ENCODE measurements around the gene TBC1D2.

The TBC1D2 gene

DNA sequence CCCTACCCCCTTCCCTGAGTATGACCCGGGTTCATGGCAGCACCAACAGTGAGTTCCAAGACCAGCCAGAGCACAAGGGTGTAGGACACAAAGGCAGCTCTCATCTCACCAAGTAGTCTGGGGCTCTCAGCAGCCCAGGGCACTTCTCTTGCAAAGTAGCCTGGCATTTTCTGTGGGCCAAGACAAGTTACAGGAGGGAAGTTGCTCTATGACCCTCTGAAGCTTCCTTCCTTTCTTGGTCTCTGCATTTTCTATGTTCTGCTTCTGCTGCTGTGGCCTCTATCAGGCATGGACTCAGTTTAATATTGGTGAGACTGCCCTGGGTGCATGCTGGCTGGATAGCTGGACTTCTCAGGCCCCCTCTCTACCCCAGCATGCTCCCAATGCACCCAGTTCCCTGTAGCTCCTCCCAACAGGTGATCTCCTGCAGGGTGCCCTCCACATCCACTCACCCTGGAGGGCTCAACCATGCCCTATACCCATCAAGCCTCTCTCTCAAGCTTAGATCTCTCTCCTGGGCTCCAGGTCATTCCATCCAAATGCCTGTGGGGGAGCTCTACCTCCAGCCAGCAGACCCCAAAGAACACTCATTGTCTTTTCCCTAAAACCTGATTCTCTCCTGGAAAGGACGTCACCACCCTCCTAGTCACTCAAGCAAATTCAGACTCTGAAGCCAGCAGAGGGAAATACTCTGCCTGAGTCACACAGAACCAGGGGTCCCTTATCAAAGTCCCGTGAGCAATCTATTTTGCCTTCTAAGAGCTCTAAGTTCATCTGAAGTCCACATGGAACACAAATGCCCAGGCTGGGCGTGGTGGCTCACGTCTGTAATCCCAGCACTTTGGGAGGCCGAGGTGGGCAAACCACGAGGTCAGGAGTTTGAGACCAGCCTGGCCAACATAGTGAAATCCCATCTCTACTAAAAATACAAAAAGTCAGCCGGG lies 13.8 kb downstream of the TBC1D2 start:
- H3K36me3 ChIP-seq (ENCODE audit: control insufficient read depth, insufficient read depth, low read length): no peaks in the 10 kb centered on the region
- DNase-seq (ENCODE audit: low read depth, low spot score): no peak
- WGBS (ENCODE audit: insufficient coverage, insufficient read length): no CpG with 5 or more reads among the region's 8 CpGs

DNA sequence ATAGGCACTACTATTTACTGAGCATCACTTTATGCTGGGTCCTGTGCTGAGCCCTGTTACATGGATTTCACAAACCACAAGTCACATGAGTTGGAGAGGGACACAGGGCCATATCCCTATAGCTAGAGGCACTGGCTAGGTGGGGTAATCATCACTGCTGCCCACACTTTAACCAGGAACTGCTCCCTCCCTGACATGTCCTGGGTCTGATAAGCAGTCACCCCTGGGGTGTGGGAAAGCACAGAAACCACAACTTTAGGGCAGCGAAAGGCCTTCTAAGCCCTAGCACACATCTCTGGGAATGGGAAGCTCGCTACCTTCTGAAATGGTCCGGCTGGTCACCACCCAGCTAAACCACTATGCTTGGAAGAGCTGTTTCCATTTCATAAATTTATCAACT lies 15.0 kb downstream of the TBC1D2 start:
- Histone ChIP-seq H3K27me3 (ENCODE audit: control insufficient read depth, insufficient read depth, low read length) (no peaks in the 10 kb centered on the region), H3K27ac (ENCODE audit: low read length) (no peak overlapping the region), H3K9me3 (ENCODE audit: control insufficient read depth, insufficient read depth, low read length) (no peaks in the 10 kb centered on the region), H3K4me1 (ENCODE audit: control insufficient read depth, insufficient read depth, low read length) (0 out of 2 replicates have a peak, but pooled peaks cover 3% of the 10 kb centered on the region), H3K36me3 (ENCODE audit: control insufficient read depth, insufficient read depth, low read length) (no peaks in the 10 kb centered on the region), H3K4me3 (ENCODE audit: low read length) (no peak overlapping the region)
- no peak for DNase-seq (ENCODE audit: low read depth, low spot score)
- no CpG with 5 or more reads among the region's 3 CpGs for WGBS (ENCODE audit: insufficient coverage, insufficient read length)

More for the DNA sequence above, 13.8 kb downstream of the TBC1D2 start:
- H3K4me3 ChIP-seq (ENCODE audit: low read length): no peak overlapping the region
- no peaks in the 10 kb centered on the region for H3K9me3 ChIP-seq (ENCODE audit: control insufficient read depth, insufficient read depth, low read length)
- H3K4me1 ChIP-seq (ENCODE audit: control insufficient read depth, insufficient read depth, low read length): 0 out of 2 replicates have a peak, but pooled peaks cover 3% of the 10 kb centered on the region
- H3K27me3 ChIP-seq (ENCODE audit: control insufficient read depth, insufficient read depth, low read length): no peaks in the 10 kb centered on the region
- no peak overlapping the region for H3K27ac ChIP-seq (ENCODE audit: low read length)

DNA sequence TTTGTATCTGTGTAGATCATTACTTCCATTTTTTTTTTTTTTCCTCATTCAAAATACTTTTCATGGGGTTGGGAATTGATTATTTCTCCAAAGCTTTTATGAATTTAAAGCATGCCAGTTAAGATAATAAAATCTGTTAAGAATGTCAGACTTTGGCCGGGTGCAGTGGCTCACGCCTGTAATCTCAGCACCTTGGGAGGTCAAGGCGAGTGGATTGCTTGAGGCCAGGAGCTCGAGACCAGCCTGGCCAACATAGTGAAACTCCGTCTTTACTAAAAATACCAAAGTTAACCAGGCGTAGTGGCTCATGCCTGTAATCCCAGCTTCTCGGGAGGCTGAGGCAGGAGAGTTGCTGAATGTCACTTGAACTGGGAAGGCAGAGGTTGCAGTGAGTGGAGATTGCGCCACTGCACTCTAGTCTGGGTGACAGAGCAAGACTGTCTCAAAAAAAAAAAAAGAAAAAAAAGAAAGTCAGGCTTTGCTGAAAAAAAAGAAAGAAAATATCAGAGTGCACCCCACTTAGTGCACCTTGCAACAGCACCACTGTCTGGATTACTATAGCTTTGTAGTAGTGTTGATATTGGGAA lies 18.5 kb downstream of the TBC1D2 start:
- no peaks in the 10 kb centered on the region for H3K9me3 ChIP-seq (ENCODE audit: control insufficient read depth, insufficient read depth, low read length)
- H3K27ac ChIP-seq (ENCODE audit: low read length): no peak overlapping the region
- WGBS (ENCODE audit: insufficient coverage, insufficient read length): no CpG with 5 or more reads among the region's 8 CpGs
- DNase-seq (ENCODE audit: low read depth, low spot score): no peak
- H3K4me3 ChIP-seq (ENCODE audit: low read length): no peak overlapping the region
- H3K36me3 ChIP-seq (ENCODE audit: control insufficient read depth, insufficient read depth, low read length): peaks cover 3% of the 10 kb centered on the region; the same call in 1 of the 2 replicates
- H3K4me1 ChIP-seq (ENCODE audit: control insufficient read depth, insufficient read depth, low read length): no peaks in the 10 kb centered on the region
- no peaks in the 10 kb centered on the region for H3K27me3 ChIP-seq (ENCODE audit: control insufficient read depth, insufficient read depth, low read length)

DNA sequence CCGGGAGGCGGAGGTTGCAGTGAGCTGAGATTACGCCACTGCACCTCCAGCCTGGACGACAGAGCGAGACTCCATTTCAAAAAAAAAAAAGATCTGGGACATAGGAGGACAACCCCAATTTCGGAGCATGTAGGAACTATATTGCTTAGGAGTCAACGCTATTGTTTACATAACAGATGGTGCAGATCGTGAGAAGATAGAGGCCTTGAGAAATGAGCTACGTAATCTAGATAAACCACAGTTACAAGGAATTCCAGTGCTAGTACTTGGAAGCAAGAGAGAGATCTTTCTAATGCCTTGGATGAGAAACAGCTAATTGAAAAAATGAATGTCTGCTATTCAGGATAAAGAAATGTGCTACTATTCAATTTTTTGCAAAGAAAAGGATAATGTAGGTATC lies 20.3 kb downstream of the TBC1D2 start:
- H3K9me3 ChIP-seq (ENCODE audit: control insufficient read depth, insufficient read depth, low read length): no peaks in the 10 kb centered on the region
- H3K4me3 ChIP-seq (ENCODE audit: low read length): no peak overlapping the region
- no peak overlapping the region for H3K27ac ChIP-seq (ENCODE audit: low read length)
- no peaks in the 10 kb centered on the region for H3K27me3 ChIP-seq (ENCODE audit: control insufficient read depth, insufficient read depth, low read length)
- WGBS (ENCODE audit: insufficient coverage, insufficient read length): no CpG with 5 or more reads among the region's 9 CpGs
- H3K36me3 ChIP-seq (ENCODE audit: control insufficient read depth, insufficient read depth, low read length): peaks cover 3% of the 10 kb centered on the region; the same call in 1 of the 2 replicates
- H3K4me1 ChIP-seq (ENCODE audit: control insufficient read depth, insufficient read depth, low read length): no peaks in the 10 kb centered on the region
- no peak for DNase-seq (ENCODE audit: low read depth, low spot score)

DNA sequence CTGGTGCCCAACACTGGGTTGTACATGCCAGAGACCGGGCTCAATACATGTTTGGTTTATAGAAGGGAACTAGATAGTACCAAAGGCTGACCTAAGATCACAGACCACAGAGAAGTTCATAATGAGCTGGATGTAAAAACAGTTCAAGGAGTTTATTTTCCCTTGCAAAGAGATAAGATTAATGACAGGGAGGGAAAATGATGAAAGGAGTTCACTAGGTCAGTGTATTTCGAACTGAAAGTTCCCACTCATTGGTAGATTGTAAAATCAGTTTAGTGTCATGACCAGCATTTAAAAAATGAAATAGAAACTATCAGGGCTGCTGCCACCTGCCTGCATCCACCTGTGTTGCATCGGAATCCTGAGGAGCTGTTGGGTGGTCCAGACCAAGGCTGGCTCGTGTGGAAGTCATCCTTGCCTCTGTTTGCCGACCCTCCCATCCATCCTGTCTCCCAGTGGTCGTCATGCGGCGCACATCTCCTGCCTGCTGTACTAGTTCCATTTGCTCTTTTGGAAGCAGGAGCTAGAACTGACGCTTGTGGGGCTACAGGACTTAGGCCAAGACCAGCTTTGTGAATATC lies 21.1 kb downstream of the TBC1D2 start:
- no peak for DNase-seq (ENCODE audit: low read depth, low spot score)
- Histone ChIP-seq H3K36me3 (ENCODE audit: control insufficient read depth, insufficient read depth, low read length) (peaks cover 3% of the 10 kb centered on the region; the same call in 1 of the 2 replicates), H3K9me3 (ENCODE audit: control insufficient read depth, insufficient read depth, low read length) (no peaks in the 10 kb centered on the region), H3K27ac (ENCODE audit: low read length) (no peak overlapping the region), H3K27me3 (ENCODE audit: control insufficient read depth, insufficient read depth, low read length) (no peaks in the 10 kb centered on the region), H3K4me3 (ENCODE audit: low read length) (no peak overlapping the region), H3K4me1 (ENCODE audit: control insufficient read depth, insufficient read depth, low read length) (no peaks in the 10 kb centered on the region)
- WGBS (ENCODE audit: insufficient coverage, insufficient read length): no CpG with 5 or more reads among the region's 9 CpGs

DNA sequence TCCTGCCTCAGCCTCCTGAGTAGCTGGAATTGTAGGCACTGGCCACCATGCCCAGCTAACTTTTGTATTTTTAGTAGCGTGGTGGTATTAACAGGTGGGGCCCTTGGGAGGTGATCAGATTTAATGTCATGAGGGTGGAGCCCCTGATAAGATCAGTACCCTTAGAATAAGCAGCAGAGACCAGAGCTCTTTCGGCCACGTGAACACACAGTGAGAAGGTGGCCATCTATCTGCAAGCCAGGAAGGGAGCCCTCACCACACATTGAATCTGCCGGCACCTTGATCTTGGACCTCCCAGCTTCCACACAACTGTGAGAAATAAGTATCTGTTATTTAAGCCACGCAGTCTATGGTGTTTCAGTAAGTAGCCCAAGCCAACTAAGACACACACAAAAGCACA lies 22.5 kb downstream of the TBC1D2 start:
- Histone ChIP-seq H3K4me3 (ENCODE audit: low read length) (no peak overlapping the region), H3K9me3 (ENCODE audit: control insufficient read depth, insufficient read depth, low read length) (no peaks in the 10 kb centered on the region), H3K36me3 (ENCODE audit: control insufficient read depth, insufficient read depth, low read length) (peaks cover 5% of the 10 kb centered on the region; the same call in 1 of the 2 replicates), H3K4me1 (ENCODE audit: control insufficient read depth, insufficient read depth, low read length) (no peaks in the 10 kb centered on the region), H3K27me3 (ENCODE audit: control insufficient read depth, insufficient read depth, low read length) (no peaks in the 10 kb centered on the region), H3K27ac (ENCODE audit: low read length) (no peak overlapping the region)
- WGBS (ENCODE audit: insufficient coverage, insufficient read length): no CpG with 5 or more reads among the region's 5 CpGs
- no peak for DNase-seq (ENCODE audit: low read depth, low spot score)

DNA sequence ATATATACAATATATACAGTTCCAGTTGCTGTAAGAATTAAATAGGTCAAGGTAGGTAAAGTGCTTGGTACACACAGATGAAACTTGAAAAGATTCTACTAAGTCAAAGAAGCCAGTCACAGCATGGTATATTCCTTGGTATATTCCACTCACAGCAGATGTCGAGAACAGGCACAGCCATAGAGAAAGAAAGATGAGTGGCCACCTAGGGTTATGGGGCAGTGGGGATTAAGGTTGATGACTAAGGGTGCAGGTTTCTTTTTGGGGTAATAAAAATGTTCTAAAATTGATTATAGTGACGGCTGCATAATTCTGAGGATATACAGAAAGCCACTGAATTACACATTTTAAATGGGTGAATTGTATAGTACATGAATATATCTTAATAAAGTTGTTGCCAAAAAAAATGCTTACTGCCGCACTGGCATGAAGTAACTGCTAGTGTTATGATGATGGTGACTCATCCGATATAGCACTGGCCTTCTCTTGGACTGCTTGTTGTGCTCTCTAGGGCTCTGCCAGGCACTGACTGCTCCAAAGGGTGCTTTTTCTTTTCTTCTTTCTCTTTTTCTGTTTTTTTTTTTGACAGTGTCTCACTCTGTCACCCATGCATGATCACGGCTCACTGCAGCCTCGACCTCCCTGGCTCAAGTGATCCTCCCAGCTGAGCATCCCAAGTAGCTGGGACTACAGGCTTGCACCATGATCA lies 23.5 kb downstream of the TBC1D2 start:
- Histone ChIP-seq H3K27me3 (ENCODE audit: control insufficient read depth, insufficient read depth, low read length) (no peaks in the 10 kb centered on the region), H3K27ac (ENCODE audit: low read length) (no peak overlapping the region), H3K9me3 (ENCODE audit: control insufficient read depth, insufficient read depth, low read length) (no peaks in the 10 kb centered on the region), H3K4me1 (ENCODE audit: control insufficient read depth, insufficient read depth, low read length) (no peaks in the 10 kb centered on the region), H3K36me3 (ENCODE audit: control insufficient read depth, insufficient read depth, low read length) (peaks cover 5% of the 10 kb centered on the region; the same call in 1 of the 2 replicates), H3K4me3 (ENCODE audit: low read length) (no peak overlapping the region)
- no CpG with 5 or more reads among the region's 6 CpGs for WGBS (ENCODE audit: insufficient coverage, insufficient read length)
- DNase-seq (ENCODE audit: low read depth, low spot score): no peak

DNA sequence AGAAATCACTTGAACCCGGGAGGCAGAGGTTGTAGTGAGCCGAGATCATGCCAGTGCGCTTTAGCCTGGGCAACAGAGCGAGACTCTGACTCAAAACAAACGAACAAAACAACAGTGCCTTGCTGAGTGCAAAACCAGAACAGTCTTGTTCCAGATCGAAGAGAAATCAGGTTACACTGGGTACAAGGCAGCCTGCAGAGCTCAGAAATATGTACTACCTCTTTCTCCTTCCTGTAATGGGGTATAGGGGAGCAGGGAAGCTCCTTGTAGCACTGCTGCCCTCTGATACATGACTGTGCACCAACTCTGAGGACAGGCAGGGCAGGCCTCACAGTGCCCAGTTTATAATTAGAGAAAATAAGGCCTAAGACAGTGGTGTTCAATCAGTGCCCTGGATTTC lies 24.7 kb downstream of the TBC1D2 start:
- Histone ChIP-seq H3K27ac (ENCODE audit: low read length) (no peak overlapping the region), H3K27me3 (ENCODE audit: control insufficient read depth, insufficient read depth, low read length) (no peaks in the 10 kb centered on the region), H3K4me1 (ENCODE audit: control insufficient read depth, insufficient read depth, low read length) (no peaks in the 10 kb centered on the region), H3K9me3 (ENCODE audit: control insufficient read depth, insufficient read depth, low read length) (no peaks in the 10 kb centered on the region), H3K4me3 (ENCODE audit: low read length) (no peak overlapping the region), H3K36me3 (ENCODE audit: control insufficient read depth, insufficient read depth, low read length) (peaks cover 5% of the 10 kb centered on the region; the same call in 1 of the 2 replicates)
- DNase-seq (ENCODE audit: low read depth, low spot score): no peak
- WGBS (ENCODE audit: insufficient coverage, insufficient read length): no CpG with 5 or more reads among the region's 6 CpGs

DNA sequence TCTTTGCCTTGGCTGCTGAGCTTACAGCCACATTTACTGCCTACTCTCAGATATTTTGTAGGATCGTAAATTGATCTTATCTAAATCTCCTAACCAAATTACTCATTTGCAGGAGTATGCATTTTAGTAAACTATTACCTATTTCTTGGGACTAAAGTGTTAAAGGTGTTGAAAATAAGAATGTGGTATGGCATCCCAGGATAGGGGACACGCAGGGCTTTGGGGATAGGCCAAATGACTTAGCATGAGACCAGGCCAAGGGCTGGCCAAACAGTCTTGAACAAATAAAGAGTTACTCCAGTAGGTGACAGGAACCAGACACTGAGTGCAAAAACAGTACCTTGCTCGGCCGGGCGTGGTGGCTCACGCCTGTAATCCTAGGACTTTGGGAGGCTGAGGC lies 25.1 kb downstream of the TBC1D2 start:
- Histone ChIP-seq H3K36me3 (ENCODE audit: control insufficient read depth, insufficient read depth, low read length) (peaks cover 5% of the 10 kb centered on the region; the same call in 1 of the 2 replicates), H3K27ac (ENCODE audit: low read length) (no peak overlapping the region), H3K9me3 (ENCODE audit: control insufficient read depth, insufficient read depth, low read length) (no peaks in the 10 kb centered on the region), H3K4me3 (ENCODE audit: low read length) (no peak overlapping the region), H3K4me1 (ENCODE audit: control insufficient read depth, insufficient read depth, low read length) (no peaks in the 10 kb centered on the region), H3K27me3 (ENCODE audit: control insufficient read depth, insufficient read depth, low read length) (no peaks in the 10 kb centered on the region)
- no peak for DNase-seq (ENCODE audit: low read depth, low spot score)
- WGBS (ENCODE audit: insufficient coverage, insufficient read length): no CpG with 5 or more reads among the region's 6 CpGs

DNA sequence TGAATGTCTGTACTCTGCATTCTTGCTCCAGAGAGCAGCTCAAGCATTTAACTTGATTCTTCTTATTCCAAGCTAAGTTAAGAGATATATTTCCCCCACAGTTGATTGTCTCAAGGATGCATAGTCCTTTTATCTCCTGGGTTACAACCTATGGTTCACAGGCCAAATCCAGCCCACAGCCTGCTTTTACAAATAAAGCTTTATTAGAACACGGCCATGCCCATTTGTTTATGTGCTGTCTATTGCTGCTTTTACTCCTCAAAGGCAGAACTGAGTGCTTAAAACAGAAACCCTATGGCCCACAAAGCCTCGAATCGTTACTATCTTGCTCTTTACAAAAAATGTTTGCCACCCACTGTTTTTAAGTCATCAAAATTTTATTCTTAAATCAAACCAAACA lies 25.8 kb downstream of the TBC1D2 start:
- Histone ChIP-seq H3K4me3 (ENCODE audit: low read length) (no peak overlapping the region), H3K9me3 (ENCODE audit: control insufficient read depth, insufficient read depth, low read length) (no peaks in the 10 kb centered on the region), H3K4me1 (ENCODE audit: control insufficient read depth, insufficient read depth, low read length) (no peaks in the 10 kb centered on the region), H3K36me3 (ENCODE audit: control insufficient read depth, insufficient read depth, low read length) (peaks cover 5% of the 10 kb centered on the region; the same call in 1 of the 2 replicates), H3K27ac (ENCODE audit: low read length) (no peak overlapping the region), H3K27me3 (ENCODE audit: control insufficient read depth, insufficient read depth, low read length) (no peaks in the 10 kb centered on the region)
- WGBS (ENCODE audit: insufficient coverage, insufficient read length): no CpG with 5 or more reads among the region's 3 CpGs
- DNase-seq (ENCODE audit: low read depth, low spot score): no peak

Data from iPS DF 6.9 (cell line).